HG02763 (cell line): ENCODE data around the gene GRIN2A.

Source experiments
- ATAC-seq: cut with Tn5 transposase; IDR thresholded peaks from one replicate; pipeline ENCODE4 v1.9.1; 2021; ENCODE audit warnings: mild to moderate bottlenecking, moderate library complexity; ENCODE audit not compliant: unreplicated experiment

The GRIN2A gene

DNA sequence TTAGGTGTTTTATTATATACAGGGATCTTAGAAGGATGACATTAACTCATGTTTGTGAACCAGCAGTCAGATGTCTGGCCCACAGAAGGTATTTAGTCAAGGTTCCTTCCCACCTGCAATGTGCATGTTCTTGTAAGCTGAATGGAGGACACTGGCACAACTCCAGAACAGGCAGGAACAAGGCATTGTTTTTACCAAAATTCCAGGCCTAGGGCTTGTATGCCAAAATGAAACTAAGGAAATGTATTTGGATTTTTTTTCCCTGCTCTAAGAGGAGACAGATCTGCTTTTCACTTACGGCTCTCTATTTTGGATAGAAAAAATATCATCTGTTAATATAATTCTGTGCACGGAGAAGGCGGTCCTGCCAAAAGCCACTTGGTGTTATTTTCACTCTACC, 312.5 kb downstream of the GRIN2A start:
- no peak for ATAC-seq

GRCh38 chr16:9868606-9869149, 313.6 kb downstream of the GRIN2A start:
- no peak for ATAC-seq

GRCh38 chr16:9867176-9867575, 315.1 kb downstream of the GRIN2A start:
- no peak for ATAC-seq

GRCh38 chr16:9864461-9864860, 317.8 kb downstream of the GRIN2A start:
- no peak for ATAC-seq

DNA sequence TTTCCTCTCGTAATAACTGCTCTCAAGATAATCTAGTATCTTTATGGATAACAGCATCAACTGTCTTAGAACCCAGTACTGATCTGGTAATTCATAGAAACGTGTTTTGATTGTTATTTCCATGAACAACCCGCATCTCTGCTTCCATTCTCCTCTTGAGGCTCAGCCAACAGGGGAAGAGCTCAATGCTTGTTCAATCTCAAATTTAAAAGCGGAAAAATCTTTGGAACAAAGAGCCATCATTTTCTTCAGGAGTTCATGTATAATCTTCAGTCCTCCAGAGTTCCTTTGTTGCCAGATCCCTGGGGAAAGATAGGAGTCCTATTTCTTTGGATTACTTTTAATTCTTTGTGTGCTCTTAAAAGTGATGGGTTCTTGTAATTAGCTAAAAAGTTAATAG, 319.9 kb downstream of the GRIN2A start:
- no peak for ATAC-seq

DNA sequence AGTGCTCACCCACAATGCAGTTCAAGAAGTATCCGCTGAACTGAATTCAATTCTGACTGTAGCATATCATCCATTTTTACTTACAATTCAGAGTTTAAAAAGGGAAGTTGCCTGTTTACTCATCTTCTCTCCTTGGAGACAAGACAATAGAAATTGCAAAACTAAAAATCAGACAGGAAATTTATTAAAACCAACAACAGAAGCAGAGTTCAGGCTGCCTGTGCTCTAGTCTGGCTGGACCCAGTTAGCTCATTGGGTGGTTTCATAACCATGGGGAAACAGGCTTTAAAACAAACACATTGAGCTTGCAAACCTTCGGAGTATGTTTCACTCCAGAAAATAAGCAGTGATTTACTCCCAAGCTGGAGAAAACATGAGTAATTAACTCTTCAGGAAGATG, 321.4 kb downstream of the GRIN2A start:
- no peak for ATAC-seq

DNA sequence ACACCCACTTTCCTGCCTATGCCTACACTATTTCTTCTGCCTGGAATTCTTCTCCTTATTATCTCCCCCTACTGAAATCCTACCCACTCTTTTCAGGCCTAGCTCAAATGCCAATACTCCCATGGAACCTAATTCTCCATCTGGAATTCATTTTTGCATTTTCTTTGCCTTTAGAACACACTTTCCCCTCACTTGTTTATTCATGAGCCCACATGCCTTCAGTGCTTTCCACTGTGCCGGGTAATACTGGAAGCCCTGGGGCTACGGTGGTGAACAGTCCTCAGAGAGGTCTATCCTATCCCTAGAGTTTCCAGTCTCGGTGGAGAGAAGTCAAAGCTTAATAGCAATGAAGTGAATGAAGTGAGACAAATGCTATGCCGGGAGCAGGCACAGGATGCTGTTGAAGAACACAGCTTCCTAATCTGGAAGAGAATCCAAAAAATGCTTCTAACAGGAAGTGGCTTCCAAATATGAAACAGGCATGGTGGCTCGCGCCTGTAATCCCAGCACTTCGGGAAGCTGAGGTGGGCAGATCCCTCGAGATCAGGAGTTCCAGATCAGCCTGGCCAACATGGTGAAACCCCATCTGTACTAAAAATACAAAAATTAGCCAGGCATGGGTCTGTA, 322.4 kb downstream of the GRIN2A start:
- ATAC-seq: no peak

DNA sequence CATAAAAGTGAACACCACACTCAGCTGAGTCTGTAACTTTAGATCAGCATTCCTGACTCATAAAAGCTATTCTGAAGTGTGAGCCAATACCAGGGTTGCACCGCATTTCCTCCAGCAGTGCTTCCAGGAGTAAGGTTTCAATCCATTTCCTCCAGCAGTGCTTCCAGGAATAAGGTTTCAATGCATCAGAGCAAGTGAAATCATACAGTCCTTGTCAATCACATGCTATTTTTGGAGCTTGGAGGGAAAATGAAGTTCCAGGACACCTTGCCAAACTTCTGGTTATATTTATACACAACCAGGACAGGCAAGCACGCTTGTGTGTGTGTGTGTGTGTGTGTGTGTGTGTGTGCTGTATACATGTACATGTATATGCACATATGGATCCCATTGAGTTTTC, 327.6 kb downstream of the GRIN2A start:
- no peak for ATAC-seq

- no peak for ATAC-seq
Observed at GRCh38 chr16:9852003-9852402, 330.2 kb downstream of the GRIN2A start.

GRCh38 chr16:9850817-9851216, 331.4 kb downstream of the GRIN2A start:
- no peak for ATAC-seq

- no peak for ATAC-seq
Observed at GRCh38 chr16:9849697-9850245, 332.5 kb downstream of the GRIN2A start.

- ATAC-seq: no peak
Observed at GRCh38 chr16:9847146-9847545, 335.1 kb downstream of the GRIN2A start.

DNA sequence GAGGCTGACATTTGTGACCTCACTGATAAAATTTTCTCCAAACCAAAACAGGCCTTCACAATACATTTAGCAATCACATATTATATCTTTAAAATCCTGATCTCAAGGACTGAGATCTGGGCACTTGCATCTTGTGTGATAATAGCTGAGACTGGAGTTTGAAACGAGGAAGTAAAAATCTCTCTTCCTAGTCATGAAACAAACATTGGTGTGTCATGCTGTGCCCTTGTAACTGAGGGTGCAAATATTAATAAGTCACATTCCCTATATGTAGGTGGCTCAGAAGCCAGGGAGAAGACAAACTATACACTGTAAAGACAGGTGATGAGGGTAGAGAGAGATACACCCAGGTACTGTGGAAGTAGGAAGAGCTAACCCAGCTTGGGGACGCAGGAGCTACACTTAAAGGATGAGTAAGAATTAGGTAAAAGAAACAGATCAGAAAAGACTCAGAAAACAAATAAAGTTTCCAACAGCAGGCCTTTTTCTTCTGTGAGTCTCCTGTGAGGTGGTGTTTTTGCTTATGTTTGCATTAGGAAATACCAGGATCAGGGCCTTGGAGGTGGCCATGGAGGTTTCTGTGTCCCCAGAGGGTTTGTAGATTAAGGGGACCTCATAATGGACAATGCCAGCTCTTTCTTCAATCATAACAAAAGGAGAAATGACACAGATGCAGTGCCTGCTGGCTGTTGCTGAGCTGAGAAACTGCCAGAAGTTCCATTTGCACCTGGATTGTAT, 335.7 kb downstream of the GRIN2A start:
- no peak for ATAC-seq

GRCh38 chr16:9845661-9846361, 336.4 kb downstream of the GRIN2A start:
- ATAC-seq: no peak

DNA sequence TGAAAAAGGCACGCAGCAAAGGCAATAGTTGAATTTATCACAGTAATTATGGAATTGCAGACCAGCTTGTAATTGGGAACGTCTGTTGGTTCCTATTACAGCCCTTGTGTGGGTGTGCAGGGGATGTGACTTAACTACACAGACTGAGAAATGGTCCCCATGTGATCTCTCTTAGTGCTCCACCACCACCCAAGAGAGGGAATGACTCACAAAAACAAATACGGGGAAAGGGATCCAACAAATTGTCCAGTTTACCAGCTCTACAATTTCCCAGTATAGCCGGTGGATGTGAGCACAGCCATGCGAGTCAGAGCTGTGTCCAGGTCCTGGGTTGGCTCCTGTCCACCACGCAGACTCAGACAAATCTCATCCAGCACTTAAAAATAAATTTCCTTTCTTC, 337.9 kb downstream of the GRIN2A start:
- ATAC-seq: no peak

- no peak for ATAC-seq
Observed at GRCh38 chr16:9843424-9844018, 338.7 kb downstream of the GRIN2A start.

GRCh38 chr16:9840761-9841665, 341.2 kb downstream of the GRIN2A start:
- ATAC-seq: no peak

DNA sequence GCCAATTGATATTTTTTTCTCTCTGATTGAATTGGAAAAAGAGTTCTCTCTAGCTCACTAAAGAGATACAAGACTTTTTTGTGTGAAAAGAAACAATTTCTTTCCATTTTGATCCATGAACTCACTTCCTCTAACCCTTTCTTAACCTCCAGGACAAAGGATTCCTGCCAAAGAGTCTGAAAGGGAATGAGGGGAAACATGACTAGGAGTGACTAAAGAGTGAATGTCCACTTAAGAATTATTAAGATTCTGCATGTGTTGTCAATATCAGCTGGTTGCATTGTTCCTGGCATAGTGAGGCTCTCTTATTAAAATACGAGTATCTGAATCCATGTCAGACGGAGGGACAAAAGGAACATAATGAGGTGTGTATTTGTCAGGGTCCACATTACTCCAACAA, 344.7 kb downstream of the GRIN2A start:
- ATAC-seq: no peak

- no peak for ATAC-seq
Observed at GRCh38 chr16:9836118-9836736, 346.0 kb downstream of the GRIN2A start.
